CD14-positive monocyte (primary cell): ENCODE measurements around the gene WDFY4. TPM values are rescaled to one million over a fixed set of nuclear protein-coding genes. Genes with fewer than 3 reads are reported as not detected.

Experiments
- DNase-seq, 3 donors: peaks; one replicate each; pipeline ENCODE4 v3.0.0-alpha.2; 2011 to 2022
- H2AFZ ChIP-seq: 2 replicates; pipeline ENCODE4 v1.6.0; 2012; ENCODE audit warnings: mild to moderate bottlenecking, low read depth, low read length, inconsistent platforms; ENCODE audit not compliant: insufficient read depth, poor library complexity, severe bottlenecking
- H3K27ac ChIP-seq, 2 donors: 1 replicate in 1 of 2; 2 replicates in 1 of 2; pipeline ENCODE4 v1.5.1; 2012 to 2013; ENCODE audit warnings: low read length in 2 of 2, control low read depth in 1 of 2, inconsistent platforms in 1 of 2, low read depth in 1 of 2, mild to moderate bottlenecking in 1 of 2
- H3K27me3 ChIP-seq, 2 donors: one replicate each; pipeline versions ENCODE4 v1.6.0 to v1.6.1; 2011 to 2013; ENCODE audit warnings: low read length in 2 of 2; ENCODE audit not compliant: control insufficient read depth in 2 of 2, insufficient read depth in 2 of 2
- H3K36me3 ChIP-seq, 2 donors: replicated peaks in 1 of 2; 1 replicate in 1 of 2; 2 replicates in 1 of 2; pipeline versions ENCODE4 v1.5.1 to v1.6.1; 2012 to 2013; ENCODE audit warnings: low read length in 2 of 2, control low read depth in 1 of 2, inconsistent platforms in 1 of 2, mild to moderate bottlenecking in 1 of 2; ENCODE audit not compliant: insufficient read depth in 2 of 2, control insufficient read depth in 1 of 2
- H3K4me1 ChIP-seq, 2 donors: 1 replicate in 1 of 2; 2 replicates in 1 of 2; pipeline versions ENCODE4 v1.5.1 to v1.6.1; 2012 to 2013; ENCODE audit warnings: low read length in 2 of 2, control low read depth in 1 of 2, inconsistent platforms in 1 of 2, mild to moderate bottlenecking in 1 of 2, moderate library complexity in 1 of 2; ENCODE audit not compliant: insufficient read depth in 2 of 2, control insufficient read depth in 1 of 2
- H3K4me2 ChIP-seq: replicated peaks from 2 replicates; pipeline ENCODE3; 2012; ENCODE audit warnings: low read length, moderate library complexity, mild to moderate bottlenecking; ENCODE audit not compliant: poor library complexity, severe bottlenecking; ENCODE audit errors: extremely low read depth
- H3K4me3 ChIP-seq, 3 experiments: fragments of 200-600 bp in 1 of 3; sonication (generic) in 1 of 3; replicated peaks in 1 of 3; 1 replicate in 2 of 3; 2 replicates in 1 of 3; pipeline ENCODE4 v1.5.1; 2011 to 2013; ENCODE audit warnings: low read length in 3 of 3, mild to moderate bottlenecking in 3 of 3, control low read depth in 2 of 3, low read depth in 2 of 3, inconsistent platforms in 1 of 3, moderate library complexity in 1 of 3
- H3K79me2 ChIP-seq: 2 replicates; pipeline ENCODE4 v1.6.0; 2012; ENCODE audit warnings: mild to moderate bottlenecking, control low read depth, inconsistent platforms, low read length, moderate library complexity; ENCODE audit not compliant: insufficient read depth
- H3K9ac ChIP-seq: 2 replicates; pipeline ENCODE4 v1.6.0; 2017; ENCODE audit warnings: low read length, mild to moderate bottlenecking; ENCODE audit not compliant: insufficient read depth, poor library complexity, severe bottlenecking
- H3K9me3 ChIP-seq, 2 donors: replicated peaks in 1 of 2; 1 replicate in 1 of 2; 2 replicates in 1 of 2; pipeline versions ENCODE4 v1.5.1 to v1.6.1; 2012 to 2013; ENCODE audit warnings: low read length in 2 of 2, control low read depth in 1 of 2; ENCODE audit not compliant: control insufficient read depth in 1 of 2, insufficient read depth in 1 of 2
- H4K20me1 ChIP-seq: 2 replicates; pipeline ENCODE4 v1.6.0; 2012; ENCODE audit warnings: mild to moderate bottlenecking, low read length, control low read depth, moderate library complexity; ENCODE audit not compliant: insufficient read depth
- H3K27ac Mint-ChIP-seq, 7 donors: one replicate each; pipeline ENCODE4 v1.8.0; 2020; ENCODE audit warnings: mild to moderate bottlenecking in 7 of 7, mixed read lengths in 7 of 7, moderate library complexity in 6 of 7, inconsistent platforms in 2 of 7
- H3K27me3 Mint-ChIP-seq, 3 donors: one replicate each; pipeline ENCODE4 v1.8.0; 2021 to 2022; ENCODE audit warnings: low read depth in 3 of 3, mild to moderate bottlenecking in 3 of 3, mixed read lengths in 3 of 3, moderate library complexity in 3 of 3, inconsistent platforms in 1 of 3
- H3K36me3 Mint-ChIP-seq, 2 donors: one replicate each; pipeline ENCODE4 v1.8.0; 2020; ENCODE audit warnings: mixed read lengths in 2 of 2, inconsistent platforms in 1 of 2, mild to moderate bottlenecking in 1 of 2
- H3K4me1 Mint-ChIP-seq: one replicate; pipeline ENCODE4 v1.8.0; 2020; ENCODE audit warnings: mild to moderate bottlenecking, mixed read lengths
- H3K4me3 Mint-ChIP-seq, 2 donors: one replicate each; pipeline ENCODE4 v1.8.0; 2020; ENCODE audit warnings: mild to moderate bottlenecking in 2 of 2, mixed read lengths in 2 of 2, moderate library complexity in 1 of 2
- H3K9me3 Mint-ChIP-seq, 7 donors: one replicate each; pipeline ENCODE4 v1.8.0; 2020 to 2022; ENCODE audit warnings: mixed read lengths in 7 of 7, mild to moderate bottlenecking in 6 of 7, moderate library complexity in 6 of 7, inconsistent platforms in 2 of 7
- CTCF ChIP-seq: fragments of 200-600 bp; IDR thresholded peaks from one replicate; pipeline ENCODE4 v1.8.0; 2022; ENCODE audit warnings: antibody characterized with exemption, mild to moderate bottlenecking
- WGBS: methylation state at CpG from one replicate; pipeline ENCODE4 v1.1.5; 2013; ENCODE audit warnings: missing lambda C conversion rate; ENCODE audit not compliant: insufficient coverage; 5-methylcytosine and 5-hydroxymethylcytosine counted together
- intact Hi-C, 2 donors: fragments of 100-400 bp; cut with micrococcal nuclease; formaldehyde crosslinking; loops; one replicate each; pipeline versions ENCODE4 v1.15.0 to v1.15.1; 2023
- polyA plus RNA-seq, 3 donors: library from polyadenylated mRNA; depleted of rRNA in 1 of 3; unstranded in 2 of 3; stranded (reverse) in 1 of 3; fragments of 300-500 nt in 2 of 3; fragments of >200 nt in 1 of 3; fragmentation: Illumina TruSeq in 2 of 3; gene quantifications; 1 replicate in 2 of 3; 2 replicates in 1 of 3; pipeline ENCODE4 v1.2.3, GENCODE V29; 2012 to 2021

Gene WDFY4
- polyA plus RNA-seq, 3 donors = 7.5 to 36.1 (median 9.8) TPM

GRCh38 chr10:48760983-48761382 is 76.3 kb downstream of the WDFY4 start:
- DNase-seq = no peak
- peak overlapping the region in 2 of 7 donors; percentile 17 to 18 for H3K27ac Mint-ChIP-seq
- H3K36me3 Mint-ChIP-seq = peaks cover 51 to 58% of the 10 kb centered on the region in 2 donors
- intact Hi-C loops = no loop called here
- Histone ChIP-seq H3K79me2 (peaks cover 31% of the 10 kb centered on the region), H2AFZ (no peak overlapping the region), H3K9me3 (no peaks in the 10 kb centered on the region), H3K9ac (no peak overlapping the region), H3K27me3 (no peaks in the 10 kb centered on the region), H3K27ac (no peak overlapping the region), H3K36me3 (peaks cover 41 to 68% of the 10 kb centered on the region in 2 donors), H3K4me2 (no peak overlapping the region), H3K4me3 (no peak overlapping the region), H3K4me1 (peaks cover 12 to 22% of the 10 kb centered on the region in 2 donors), H4K20me1 (peaks cover 19% of the 10 kb centered on the region)
- peaks cover 24% of the 10 kb centered on the region for H3K4me1 Mint-ChIP-seq
- H3K9me3 Mint-ChIP-seq = no peaks in the 10 kb centered on the region
- 97% methylated on average over 5 of the region's 5 CpGs for WGBS
- TF ChIP-seq CTCF = no peak
- H3K4me3 Mint-ChIP-seq = no peak overlapping the region
- no peaks in the 10 kb centered on the region for H3K27me3 Mint-ChIP-seq

- H3K27me3 Mint-ChIP-seq = no peaks in the 10 kb centered on the region
- no peak overlapping the region for H3K4me3 ChIP-seq
- no peak overlapping the region for H2AFZ ChIP-seq
- no peaks in the 10 kb centered on the region for H3K27me3 ChIP-seq
- H3K79me2 ChIP-seq = peaks cover 22% of the 10 kb centered on the region
- peaks cover 12 to 22% of the 10 kb centered on the region in 2 donors for H3K4me1 ChIP-seq
- H3K36me3 Mint-ChIP-seq = peaks cover 62 to 68% of the 10 kb centered on the region in 2 donors
- peaks cover 19% of the 10 kb centered on the region for H4K20me1 ChIP-seq
- no peak for DNase-seq
- peaks cover 24% of the 10 kb centered on the region for H3K4me1 Mint-ChIP-seq
- no peak overlapping the region for H3K4me3 Mint-ChIP-seq
- TF ChIP-seq CTCF = no peak
- H3K27ac ChIP-seq = peak overlapping the region in 1 of 2 donors; percentile 1
- WGBS = 100% methylated on average over 5 of the region's 6 CpGs
- no peak overlapping the region for H3K9ac ChIP-seq
- intact Hi-C loops = no loop called here
- H3K9me3 ChIP-seq = no peaks in the 10 kb centered on the region
- peak overlapping the region in 5 of 7 donors; percentile 8 to 79 (median 31) for H3K27ac Mint-ChIP-seq
- H3K36me3 ChIP-seq = peaks cover 49 to 82% of the 10 kb centered on the region in 2 donors
- H3K4me2 ChIP-seq = no peak overlapping the region
- no peaks in the 10 kb centered on the region for H3K9me3 Mint-ChIP-seq
These were observed 77.7 kb downstream of the WDFY4 start for GRCh38 chr10:48762064-48763042.
